LHCN-M2 (cell line): Measurements from ENCODE around the gene COA6. TPM values are rescaled to one million over a fixed set of nuclear protein-coding genes. Genes with fewer than 3 reads are reported as not detected.
"Not testable (repeated sequence)": the region's sequence is repeated elsewhere in the genome, so short reads cannot be mapped to it uniquely, and the experiment has no call there.

Experiments used
- DNase-seq: peaks from one replicate; pipeline ENCODE4 v3.0.0-alpha.2; 2012; ENCODE audit warnings: low read depth
- total RNA-seq: library from RNA; depleted of rRNA; stranded (reverse); fragments of >200 nt; gene quantifications from 2 replicates; pipeline ENCODE4 v1.2.3, GENCODE V29; 2014

COA6 gene
- total RNA-seq, 1 experiment from 2014 or later: 34.8 TPM

- DNase-seq: no peak
Observed at GRCh38 chr1:234369033-234369430, 4.2 kb upstream of the COA6 start.

- DNase-seq: no peak
Observed at GRCh38 chr1:234369784-234370183, 3.5 kb upstream of the COA6 start.

GRCh38 chr1:234371414-234371813, 1.8 kb upstream of the COA6 start:
- no peak for DNase-seq

- no peak for DNase-seq
Observed at GRCh38 chr1:234372011-234372757, 1.1 kb upstream of the COA6 start.

- no peak for DNase-seq
Observed at GRCh38 chr1:234373959-234374254, 651 bp downstream of the COA6 start.

- DNase-seq: no peak
Observed at GRCh38 chr1:234375672-234376071, 2.4 kb downstream of the COA6 start.

GRCh38 chr1:234379591-234380109, 6.4 kb downstream of the COA6 start:
- not testable (repeated sequence) for DNase-seq

GRCh38 chr1:234381699-234382555, 8.7 kb downstream of the COA6 start:
- no peak for DNase-seq

GRCh38 chr1:234386122-234386521, 12.9 kb downstream of the COA6 start:
- no peak for DNase-seq

- no peak for DNase-seq
Observed at GRCh38 chr1:234388094-234388493, 14.8 kb downstream of the COA6 start.

GRCh38 chr1:234393190-234393589, 19.9 kb downstream of the COA6 start:
- no peak for DNase-seq

GRCh38 chr1:234395297-234395696, 22.0 kb downstream of the COA6 start:
- DNase-seq: no peak

GRCh38 chr1:234396092-234396491, 22.8 kb downstream of the COA6 start:
- DNase-seq: no peak

GRCh38 chr1:234396871-234397270, 23.6 kb downstream of the COA6 start:
- no peak for DNase-seq

GRCh38 chr1:234397732-234398131, 24.5 kb downstream of the COA6 start:
- no peak for DNase-seq

- peak; percentile 16 for DNase-seq
Observed at GRCh38 chr1:234398849-234399381, 25.7 kb downstream of the COA6 start.

GRCh38 chr1:234399515-234399914, 26.3 kb downstream of the COA6 start:
- DNase-seq: not testable (repeated sequence)

- no peak for DNase-seq
Observed at GRCh38 chr1:234400773-234401172, 27.5 kb downstream of the COA6 start.

GRCh38 chr1:234401658-234402057, 28.4 kb downstream of the COA6 start:
- no peak for DNase-seq

GRCh38 chr1:234402939-234403338, 29.7 kb downstream of the COA6 start:
- DNase-seq: no peak

- no peak for DNase-seq
Observed at GRCh38 chr1:234405676-234406075, 32.4 kb downstream of the COA6 start.

- no peak for DNase-seq
Observed at GRCh38 chr1:234406871-234407270, 33.6 kb downstream of the COA6 start.

- no peak for DNase-seq
Observed at GRCh38 chr1:234408757-234409156, 35.5 kb downstream of the COA6 start.
